ENCODE data around the gene SCN8A.

SCN8A gene

GRCh38 chr12:51838036-51838435 is 247.0 kb downstream of the SCN8A start:
- Mint-ChIP-seq H3K27ac (no peak overlapping the region), H3K4me3 (no peak overlapping the region), H3K9me3 (ENCODE audit: low read depth) (no peaks in the 10 kb centered on the region), H3K27me3 (peaks cover 9% of the 10 kb centered on the region), H3K4me1 (ENCODE audit: low read depth) (peaks cover 3% of the 10 kb centered on the region), H3K36me3 (no peaks in the 10 kb centered on the region)

DNA sequence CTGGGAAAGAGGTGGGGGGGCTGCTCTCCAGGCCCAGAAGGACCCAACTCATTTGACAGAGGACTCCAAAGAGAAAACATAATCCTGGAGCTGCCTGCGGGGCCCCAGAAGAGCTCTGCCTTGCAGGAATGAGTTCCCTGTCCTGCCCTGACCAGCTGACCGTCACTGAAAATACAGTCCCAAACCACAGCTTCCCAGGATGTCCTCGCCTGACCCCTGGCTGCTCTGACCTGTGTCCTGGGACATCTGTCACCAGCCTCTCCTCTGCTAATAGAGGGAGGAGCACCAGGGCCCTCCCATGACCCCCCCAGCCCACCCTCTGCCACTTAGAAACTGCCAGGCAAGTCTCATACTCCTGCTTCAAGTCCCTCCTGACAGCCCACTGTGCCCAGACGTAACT is 247.7 kb downstream of the SCN8A start:
- Mint-ChIP-seq H3K27ac (no peak overlapping the region), H3K9me3 (ENCODE audit: low read depth) (no peaks in the 10 kb centered on the region), H3K27me3 (peaks cover 10% of the 10 kb centered on the region), H3K4me1 (ENCODE audit: low read depth) (no peaks in the 10 kb centered on the region), H3K4me3 (no peak overlapping the region), H3K36me3 (no peaks in the 10 kb centered on the region)

- Mint-ChIP-seq H3K36me3 (no peaks in the 10 kb centered on the region), H3K27ac (no peak overlapping the region), H3K4me1 (ENCODE audit: low read depth) (no peaks in the 10 kb centered on the region), H3K4me3 (no peak overlapping the region), H3K27me3 (peaks cover 10% of the 10 kb centered on the region), H3K9me3 (ENCODE audit: low read depth) (no peaks in the 10 kb centered on the region)
Measured at GRCh38 chr12:51839310-51839947, 248.4 kb downstream of the SCN8A start.

DNA sequence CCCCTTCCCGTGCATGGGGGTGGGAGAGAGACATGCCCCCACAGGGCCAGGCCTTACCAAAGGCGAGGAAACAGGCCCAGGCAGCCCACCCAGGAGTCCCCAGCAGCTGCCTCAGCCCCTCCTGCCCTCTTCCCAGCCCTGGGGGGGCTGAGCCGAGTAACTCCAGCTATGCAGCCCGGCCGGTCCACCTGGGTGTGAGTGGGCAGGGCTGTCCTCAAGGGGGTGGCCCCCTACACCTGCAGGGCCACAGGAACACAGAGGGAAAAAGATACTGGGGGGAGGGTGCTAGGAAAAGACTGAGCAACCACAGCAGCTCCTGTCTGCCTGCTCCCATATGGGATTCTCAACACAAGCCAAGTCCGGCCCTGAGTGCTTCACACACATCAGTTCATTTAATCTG is 249.9 kb downstream of the SCN8A start:
- Mint-ChIP-seq H3K4me1 (ENCODE audit: low read depth) (peaks cover 1% of the 10 kb centered on the region), H3K36me3 (no peaks in the 10 kb centered on the region), H3K9me3 (ENCODE audit: low read depth) (no peaks in the 10 kb centered on the region), H3K4me3 (no peak overlapping the region), H3K27me3 (peaks cover 12% of the 10 kb centered on the region), H3K27ac (no peak overlapping the region)

- Mint-ChIP-seq H3K27ac (no peak overlapping the region), H3K27me3 (peaks cover 15% of the 10 kb centered on the region), H3K4me1 (ENCODE audit: low read depth) (peaks cover 7% of the 10 kb centered on the region), H3K4me3 (no peak overlapping the region), H3K36me3 (no peaks in the 10 kb centered on the region), H3K9me3 (ENCODE audit: low read depth) (no peaks in the 10 kb centered on the region)
Measured at GRCh38 chr12:51841727-51842126, 250.7 kb downstream of the SCN8A start.

DNA sequence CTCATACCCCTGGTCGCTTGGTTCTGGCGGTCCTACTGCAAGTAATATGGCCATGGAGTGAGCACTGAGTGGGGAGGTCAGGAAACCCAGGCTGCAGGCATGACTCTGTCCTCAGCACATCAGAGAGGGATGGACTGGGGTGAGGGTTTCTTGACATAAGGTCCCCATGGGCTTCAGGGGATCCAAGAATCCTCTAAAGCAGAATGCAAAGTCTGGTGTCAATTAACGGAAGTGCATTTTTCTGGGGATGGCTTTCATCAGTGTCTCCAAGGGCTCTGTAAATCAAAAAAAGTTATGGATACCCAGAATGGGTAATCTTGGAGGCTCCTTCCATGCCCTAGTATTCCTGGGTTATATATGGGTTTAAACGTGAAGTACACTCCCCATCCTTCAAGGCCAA is 253.8 kb downstream of the SCN8A start:
- H3K27me3 Mint-ChIP-seq = peaks cover 12% of the 10 kb centered on the region

GRCh38 chr12:51845482-51845881 is 254.4 kb downstream of the SCN8A start:
- no peaks in the 10 kb centered on the region for H3K9me3 Mint-ChIP-seq (ENCODE audit: low read depth)
- no peak overlapping the region for H3K4me3 Mint-ChIP-seq
- H3K4me1 Mint-ChIP-seq (ENCODE audit: low read depth) = peaks cover 12% of the 10 kb centered on the region
- H3K27me3 Mint-ChIP-seq = peaks cover 12% of the 10 kb centered on the region
- no peaks in the 10 kb centered on the region for H3K36me3 Mint-ChIP-seq
- H3K27ac Mint-ChIP-seq = no peak overlapping the region

More for the DNA sequence above, 253.8 kb downstream of the SCN8A start:
- Mint-ChIP-seq H3K36me3 (no peaks in the 10 kb centered on the region), H3K4me1 (ENCODE audit: low read depth) (peaks cover 12% of the 10 kb centered on the region), H3K9me3 (ENCODE audit: low read depth) (no peaks in the 10 kb centered on the region), H3K27ac (no peak overlapping the region), H3K4me3 (no peak overlapping the region)

GRCh38 chr12:51846271-51846691 is 255.2 kb downstream of the SCN8A start:
- peaks cover 18% of the 10 kb centered on the region for H3K4me1 Mint-ChIP-seq (ENCODE audit: low read depth)
- H3K4me3 Mint-ChIP-seq = peak overlapping the region; percentile 79
- no peaks in the 10 kb centered on the region for H3K36me3 Mint-ChIP-seq
- H3K9me3 Mint-ChIP-seq (ENCODE audit: low read depth) = no peaks in the 10 kb centered on the region
- peaks cover 12% of the 10 kb centered on the region for H3K27me3 Mint-ChIP-seq
- H3K27ac Mint-ChIP-seq = no peak overlapping the region

- Mint-ChIP-seq H3K9me3 (ENCODE audit: low read depth) (no peaks in the 10 kb centered on the region), H3K4me3 (peak overlapping the region; percentile 79), H3K27me3 (peaks cover 11% of the 10 kb centered on the region), H3K27ac (no peak overlapping the region), H3K36me3 (no peaks in the 10 kb centered on the region), H3K4me1 (ENCODE audit: low read depth) (peaks cover 21% of the 10 kb centered on the region)
Measured at GRCh38 chr12:51846911-51847642, 256.0 kb downstream of the SCN8A start.

- no peaks in the 10 kb centered on the region for H3K9me3 Mint-ChIP-seq (ENCODE audit: low read depth)
- peaks cover 11% of the 10 kb centered on the region for H3K27me3 Mint-ChIP-seq
- peak overlapping the region; percentile 53 for H3K4me3 Mint-ChIP-seq
- no peaks in the 10 kb centered on the region for H3K36me3 Mint-ChIP-seq
- H3K4me1 Mint-ChIP-seq (ENCODE audit: low read depth) = peaks cover 24% of the 10 kb centered on the region
- no peak overlapping the region for H3K27ac Mint-ChIP-seq
Measured at GRCh38 chr12:51847643-51848325, 256.8 kb downstream of the SCN8A start.

DNA sequence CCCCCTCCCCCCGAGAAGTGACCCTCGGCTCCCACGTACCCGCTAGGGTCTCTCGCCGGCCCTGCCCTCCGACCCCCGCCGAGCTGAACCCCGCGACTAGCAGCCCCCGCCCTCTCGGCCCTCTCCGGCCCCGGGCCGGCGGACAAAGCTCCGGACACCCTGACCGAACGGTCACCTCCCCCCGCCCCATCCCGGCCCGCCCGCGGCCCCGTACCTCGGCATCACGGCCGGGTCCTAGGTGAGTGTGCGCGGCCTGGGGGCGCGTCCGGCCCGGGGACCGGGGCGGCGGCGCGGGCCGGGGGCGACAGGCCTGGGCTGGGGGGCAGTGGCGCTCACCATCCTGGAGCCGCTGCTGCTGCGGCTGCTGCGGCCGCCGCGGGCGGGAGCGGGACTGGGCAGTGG is 257.3 kb downstream of the SCN8A start, which contains the start of gene FIGNL2:
Gene FIGNL2, minus strand, starts transcription at position 393 of the 402 bp plus-strand sequence. CDS start 26,305 bp downstream, outside the sequence.
- Mint-ChIP-seq H3K27me3 (peaks cover 11% of the 10 kb centered on the region), H3K36me3 (no peaks in the 10 kb centered on the region), H3K4me3 (peak within 1 kb of the TSS; percentile 53), H3K4me1 (ENCODE audit: low read depth) (peaks cover 24% of the 10 kb centered on the region), H3K27ac (no peak within 1 kb of the TSS), H3K9me3 (ENCODE audit: low read depth) (no peaks in the 10 kb centered on the region)

GRCh38 chr12:51848841-51849735 is 258.1 kb downstream of the SCN8A start:
- Mint-ChIP-seq H3K27ac (no peak overlapping the region), H3K4me1 (ENCODE audit: low read depth) (peaks cover 24% of the 10 kb centered on the region), H3K4me3 (no peak overlapping the region), H3K9me3 (ENCODE audit: low read depth) (no peaks in the 10 kb centered on the region), H3K27me3 (peaks cover 7% of the 10 kb centered on the region), H3K36me3 (no peaks in the 10 kb centered on the region)

GRCh38 chr12:51850081-51850964 is 259.3 kb downstream of the SCN8A start:
- no peaks in the 10 kb centered on the region for H3K9me3 Mint-ChIP-seq (ENCODE audit: low read depth)
- no peak overlapping the region for H3K27ac Mint-ChIP-seq
- no peaks in the 10 kb centered on the region for H3K36me3 Mint-ChIP-seq
- H3K4me1 Mint-ChIP-seq (ENCODE audit: low read depth) = peaks cover 24% of the 10 kb centered on the region
- H3K4me3 Mint-ChIP-seq = peak overlapping the region; percentile 9
- H3K27me3 Mint-ChIP-seq = peaks cover 5% of the 10 kb centered on the region

DNA sequence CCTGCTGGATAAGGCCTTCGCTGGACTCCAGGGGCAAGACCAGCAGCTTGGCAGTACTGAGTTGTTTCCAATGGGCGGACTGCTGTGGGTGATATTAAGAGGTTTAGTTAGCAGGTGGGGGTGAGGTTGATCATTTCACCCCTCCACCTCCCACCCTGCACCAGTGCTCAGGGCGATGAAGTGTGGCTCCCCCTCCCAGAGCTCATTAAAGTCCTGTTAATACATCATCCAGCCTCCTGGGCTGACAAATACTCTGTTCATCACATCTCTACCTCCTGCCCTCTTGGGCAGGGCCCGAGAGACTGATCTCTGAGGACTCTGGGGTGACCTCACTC is 259.9 kb downstream of the SCN8A start:
- H3K27ac Mint-ChIP-seq = no peak overlapping the region
- peaks cover 23% of the 10 kb centered on the region for H3K4me1 Mint-ChIP-seq (ENCODE audit: low read depth)
- H3K9me3 Mint-ChIP-seq (ENCODE audit: low read depth) = no peaks in the 10 kb centered on the region
- H3K27me3 Mint-ChIP-seq = peaks cover 4% of the 10 kb centered on the region
- H3K4me3 Mint-ChIP-seq = no peak overlapping the region
- H3K36me3 Mint-ChIP-seq = no peaks in the 10 kb centered on the region
